SKM-1 (cell line): ENCODE results near the gene GGA2.
"Not testable (repeated sequence)": the region's sequence is repeated elsewhere in the genome, so short reads cannot be mapped to it uniquely, and the experiment has no call there.

Experiments
- DNase-seq: peaks from one replicate; lab custom pipeline; 2025; ENCODE audit not compliant: unreplicated experiment; lab: John Stamatoyannopoulos, UW

GGA2 gene

DNA sequence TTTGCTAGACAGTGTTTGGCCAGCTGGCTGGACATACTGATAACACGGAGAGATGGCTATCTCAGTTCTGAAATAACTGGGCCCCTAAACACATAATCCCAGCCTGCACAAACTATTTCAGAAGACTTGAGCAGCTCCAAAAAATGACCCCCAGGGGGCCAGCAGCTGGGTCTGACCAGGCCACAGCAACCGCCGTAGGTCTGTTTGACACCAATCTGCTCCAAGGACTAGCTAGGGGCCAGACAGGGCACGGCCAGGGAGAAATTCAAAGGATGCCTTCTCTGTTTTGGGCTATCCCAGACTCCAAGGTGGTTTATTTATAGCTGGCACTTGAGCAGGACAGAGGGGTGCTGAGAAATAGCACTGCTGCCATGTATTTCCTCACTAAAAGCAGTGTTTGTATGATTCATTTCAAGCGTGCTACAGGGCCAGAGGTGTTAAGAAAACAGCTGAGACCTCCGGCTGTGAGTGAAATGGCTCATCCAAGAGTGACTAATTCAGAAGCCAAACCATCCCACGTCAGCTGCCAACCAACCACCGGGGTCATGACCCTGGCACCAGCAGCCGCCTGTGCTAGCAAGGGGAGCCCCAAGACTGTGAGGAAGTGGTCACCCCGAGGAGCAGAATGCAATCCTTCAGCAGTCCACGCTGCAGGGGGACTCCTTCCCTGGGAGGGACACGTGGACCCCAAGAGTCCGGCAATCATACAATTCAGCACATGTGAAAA is 5.7 kb downstream of the GGA2 start:
- no peak for DNase-seq

DNA sequence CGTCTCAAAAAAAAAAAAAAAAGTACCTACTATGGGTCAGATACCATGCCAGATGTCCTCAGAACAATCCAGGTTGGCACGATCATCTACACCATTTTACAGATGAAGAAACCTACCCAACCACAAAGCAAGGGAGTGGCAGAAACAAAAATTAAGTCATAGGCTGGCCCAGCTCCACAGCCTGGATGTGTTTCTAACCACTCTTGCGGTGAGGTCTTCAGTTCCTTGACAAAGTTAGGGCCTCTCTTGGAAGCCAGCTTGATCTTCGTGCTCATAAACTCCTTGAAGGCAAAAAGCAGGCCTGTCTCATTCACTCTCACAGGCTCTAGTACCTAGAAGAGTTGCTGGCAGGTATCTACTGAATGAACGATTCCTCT is 6.2 kb downstream of the GGA2 start:
- no peak for DNase-seq

DNA sequence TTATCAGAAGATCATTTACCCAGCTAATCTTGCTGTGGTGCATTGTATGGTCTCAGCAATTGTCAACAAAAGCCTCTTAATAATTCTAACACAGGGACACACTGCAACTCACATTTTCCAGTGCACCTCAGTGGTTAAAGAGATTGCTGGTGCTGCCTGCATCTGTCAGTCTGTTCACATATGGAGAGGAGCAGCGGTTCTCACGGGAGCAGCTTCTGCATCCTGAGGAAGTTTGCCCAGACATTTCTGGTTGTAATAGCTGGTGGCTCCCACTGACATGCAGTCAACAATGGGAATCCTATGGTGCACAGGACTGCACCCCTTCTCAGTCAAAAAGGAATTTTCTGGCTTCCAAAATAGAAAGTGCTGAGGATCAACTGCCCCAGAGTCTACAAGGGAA is 7.8 kb downstream of the GGA2 start:
- no peak for DNase-seq

DNA sequence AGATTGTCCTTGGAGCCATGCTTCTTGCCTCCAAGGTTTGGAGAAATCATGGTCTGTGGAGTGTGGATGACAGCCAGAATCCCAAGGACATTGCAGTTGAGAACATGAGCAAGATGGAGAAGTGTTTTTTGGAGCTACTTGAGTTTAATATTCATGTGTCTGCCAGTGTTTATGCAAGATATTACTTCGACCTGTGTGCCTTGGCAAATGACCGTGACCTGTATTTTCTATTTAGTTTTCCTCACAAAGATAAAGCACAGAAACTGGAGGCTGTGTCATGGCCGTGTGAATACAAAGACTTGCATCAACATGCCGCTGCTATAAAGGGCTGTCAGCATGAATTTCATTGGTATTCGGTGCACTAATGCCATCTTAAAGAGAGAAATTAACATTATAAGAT is 9.0 kb downstream of the GGA2 start:
- DNase-seq = no peak

DNA sequence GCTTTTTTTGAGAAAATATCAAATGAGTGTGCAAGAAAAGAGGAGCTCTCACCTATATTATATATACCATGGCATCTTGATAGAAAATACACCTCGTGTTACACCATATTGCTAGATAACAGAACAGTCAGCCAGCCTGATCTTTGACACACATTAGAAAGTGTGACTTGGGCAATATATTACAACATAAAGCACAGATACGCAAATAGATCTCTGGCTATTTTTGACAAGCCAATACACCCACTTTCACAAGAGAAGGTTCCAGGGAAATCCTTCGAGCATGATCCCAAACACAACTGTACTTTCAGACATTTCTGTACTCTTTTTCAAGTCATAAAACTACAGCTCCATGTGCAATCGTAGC is 9.4 kb downstream of the GGA2 start:
- DNase-seq = no peak

DNA sequence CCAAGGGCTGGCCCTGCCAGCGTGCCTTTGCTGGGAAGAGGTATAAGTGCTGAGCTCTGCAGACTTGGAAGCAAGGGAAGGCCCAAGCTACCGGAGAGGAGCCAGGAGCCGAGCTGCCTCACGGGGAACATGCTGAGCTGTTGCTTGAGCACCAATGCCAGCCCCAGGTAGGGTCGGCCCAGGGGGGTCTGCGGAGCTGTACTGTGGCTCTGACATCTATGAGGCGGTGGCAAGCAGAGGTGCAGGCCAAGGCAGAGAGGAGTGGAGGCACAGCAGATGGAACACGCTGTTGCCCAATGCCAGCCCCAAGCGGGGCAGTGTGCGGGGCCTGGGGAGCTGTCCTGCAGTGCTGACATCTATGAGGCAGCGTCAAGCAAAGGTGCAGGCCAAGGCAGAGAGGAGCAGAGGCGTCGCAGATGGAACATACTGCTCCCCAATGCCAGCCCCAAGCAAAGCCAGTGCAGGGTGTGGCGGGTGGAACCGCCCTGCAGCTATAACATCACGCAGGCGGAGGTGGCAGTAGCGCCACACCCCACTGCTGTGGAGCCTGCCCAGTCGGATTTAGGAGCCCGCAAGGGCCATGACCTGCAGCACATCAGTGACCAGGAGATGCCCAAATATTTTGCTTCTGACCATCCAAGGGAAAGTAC is 10.0 kb downstream of the GGA2 start:
- DNase-seq = no peak

DNA sequence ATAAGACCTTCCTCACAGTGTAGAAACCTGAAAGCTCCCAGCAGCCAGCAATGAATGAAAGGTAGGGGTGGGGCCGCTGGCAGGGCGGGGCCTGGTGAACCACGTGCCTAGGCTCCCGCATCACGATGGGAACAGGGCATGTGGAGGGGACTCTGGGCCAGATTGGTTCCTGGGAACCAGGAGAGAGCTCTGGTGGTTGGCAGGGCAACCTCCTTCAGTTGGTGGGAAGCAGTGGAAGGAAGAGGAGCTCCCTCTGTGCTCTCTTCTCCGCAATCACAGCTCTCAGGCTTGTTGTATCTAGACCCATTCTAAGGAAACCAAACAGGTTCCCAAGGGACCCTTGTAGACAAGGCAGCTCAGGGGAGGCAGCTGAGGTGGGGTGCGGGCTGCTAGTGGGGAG is 10.5 kb downstream of the GGA2 start:
- DNase-seq = no peak

DNA sequence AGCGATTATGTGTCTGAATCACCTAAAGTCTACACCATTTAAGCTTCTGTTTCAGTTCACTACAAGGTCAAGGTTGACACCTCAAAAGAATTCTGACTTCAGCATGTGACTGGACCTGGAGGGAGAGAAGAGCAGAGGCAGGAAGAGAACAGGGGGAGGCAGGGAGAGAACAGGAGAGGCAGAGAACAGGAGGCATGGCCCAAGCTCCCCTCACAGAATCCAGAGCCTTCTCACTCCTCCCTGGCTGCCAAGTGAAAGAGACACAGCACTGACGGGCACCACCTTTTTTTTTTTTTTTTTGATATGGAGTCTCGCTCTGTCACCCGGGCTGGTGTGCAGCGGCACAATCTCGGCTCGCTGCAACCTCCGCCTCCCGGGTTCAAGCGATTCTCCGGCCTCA is 11.4 kb downstream of the GGA2 start:
- DNase-seq = no peak

DNA sequence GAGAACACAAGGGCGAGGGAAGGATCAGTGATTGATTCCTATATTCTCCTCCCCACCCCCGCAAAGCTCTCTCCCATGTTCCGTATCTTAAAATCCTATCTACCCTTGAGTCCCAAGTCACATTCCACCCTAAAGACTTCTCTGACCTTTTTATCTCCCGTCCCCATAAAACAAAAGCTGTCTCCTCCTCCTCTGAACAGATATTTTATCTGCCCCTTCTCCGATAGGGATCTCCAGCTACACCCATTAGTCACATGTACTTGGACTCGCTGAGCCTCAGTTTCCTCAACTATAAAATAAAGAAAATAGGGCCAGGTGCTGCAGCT is 12.8 kb downstream of the GGA2 start:
- no peak for DNase-seq

DNA sequence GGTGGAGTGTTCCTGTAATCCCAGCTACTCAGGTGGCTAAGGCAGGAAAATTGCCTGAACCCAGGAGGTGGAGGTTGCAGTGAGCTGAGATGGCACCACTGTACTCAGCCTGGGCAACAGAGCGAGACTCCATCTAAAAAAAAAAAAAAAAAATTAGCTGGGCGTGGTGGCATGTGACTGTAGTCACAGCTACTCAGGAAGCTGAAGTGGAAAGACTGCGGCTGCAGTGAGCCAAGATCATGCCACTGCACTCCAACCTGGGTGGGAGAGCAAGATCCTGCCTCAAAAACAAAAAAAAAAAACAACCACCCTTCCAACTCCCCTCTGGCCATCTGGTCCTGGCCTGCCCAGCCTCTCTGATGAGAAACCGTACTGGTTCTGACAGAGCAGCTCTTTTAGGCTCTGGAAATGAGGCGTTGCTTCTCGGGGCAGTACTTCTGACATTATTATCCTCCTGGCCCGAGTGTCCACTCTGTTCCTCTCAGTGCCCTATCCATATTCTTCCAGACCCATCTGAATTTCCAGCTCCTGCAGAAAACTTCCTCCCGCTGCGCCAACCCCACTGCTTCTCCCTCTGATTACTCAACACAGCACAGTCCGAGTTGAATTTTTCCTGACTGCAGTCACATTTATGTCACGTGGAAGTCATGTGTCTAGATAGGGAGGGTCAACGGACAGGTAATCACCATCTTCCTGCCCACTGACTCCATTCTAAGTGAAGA is 13.3 kb downstream of the GGA2 start:
- DNase-seq = no peak

DNA sequence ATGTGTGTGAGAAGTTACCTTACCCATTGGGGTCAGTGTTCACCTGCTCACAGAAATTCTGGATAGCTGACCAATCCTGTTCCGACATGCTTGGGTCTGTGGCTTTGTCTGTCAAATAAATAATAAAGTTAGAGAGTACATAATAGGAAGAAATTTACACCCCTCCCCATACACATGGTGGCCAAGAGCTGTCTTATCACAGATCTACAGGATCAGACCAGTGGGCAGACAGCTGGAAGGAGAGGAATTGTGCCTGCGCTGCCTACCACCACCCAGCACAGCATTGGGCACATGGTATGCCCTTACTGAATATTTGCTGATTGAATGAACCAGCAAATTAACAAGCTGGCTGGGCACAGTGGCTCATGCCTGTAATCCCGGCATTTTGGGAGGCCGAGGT is 14.6 kb downstream of the GGA2 start:
- no peak for DNase-seq

DNA sequence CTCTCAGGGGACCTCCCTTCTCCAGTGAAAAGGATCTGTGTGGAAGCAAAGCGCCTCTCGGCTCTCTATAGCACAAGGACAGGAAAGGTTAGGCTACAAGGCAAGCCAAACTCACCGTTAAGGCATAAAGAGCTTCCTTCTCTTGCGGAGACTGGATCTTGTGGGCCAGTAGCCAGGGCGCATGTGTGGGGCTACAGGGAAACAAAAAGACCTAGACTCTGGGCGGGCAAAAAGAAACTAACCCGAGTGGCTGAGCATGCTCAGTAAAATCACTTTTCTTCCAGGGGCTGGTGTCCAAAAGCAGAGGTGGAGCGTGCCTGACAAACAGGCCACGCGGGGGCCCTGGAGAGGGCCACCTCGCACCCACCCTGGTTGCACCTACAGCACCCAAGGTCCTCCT is 16.1 kb downstream of the GGA2 start:
- no peak for DNase-seq

DNA sequence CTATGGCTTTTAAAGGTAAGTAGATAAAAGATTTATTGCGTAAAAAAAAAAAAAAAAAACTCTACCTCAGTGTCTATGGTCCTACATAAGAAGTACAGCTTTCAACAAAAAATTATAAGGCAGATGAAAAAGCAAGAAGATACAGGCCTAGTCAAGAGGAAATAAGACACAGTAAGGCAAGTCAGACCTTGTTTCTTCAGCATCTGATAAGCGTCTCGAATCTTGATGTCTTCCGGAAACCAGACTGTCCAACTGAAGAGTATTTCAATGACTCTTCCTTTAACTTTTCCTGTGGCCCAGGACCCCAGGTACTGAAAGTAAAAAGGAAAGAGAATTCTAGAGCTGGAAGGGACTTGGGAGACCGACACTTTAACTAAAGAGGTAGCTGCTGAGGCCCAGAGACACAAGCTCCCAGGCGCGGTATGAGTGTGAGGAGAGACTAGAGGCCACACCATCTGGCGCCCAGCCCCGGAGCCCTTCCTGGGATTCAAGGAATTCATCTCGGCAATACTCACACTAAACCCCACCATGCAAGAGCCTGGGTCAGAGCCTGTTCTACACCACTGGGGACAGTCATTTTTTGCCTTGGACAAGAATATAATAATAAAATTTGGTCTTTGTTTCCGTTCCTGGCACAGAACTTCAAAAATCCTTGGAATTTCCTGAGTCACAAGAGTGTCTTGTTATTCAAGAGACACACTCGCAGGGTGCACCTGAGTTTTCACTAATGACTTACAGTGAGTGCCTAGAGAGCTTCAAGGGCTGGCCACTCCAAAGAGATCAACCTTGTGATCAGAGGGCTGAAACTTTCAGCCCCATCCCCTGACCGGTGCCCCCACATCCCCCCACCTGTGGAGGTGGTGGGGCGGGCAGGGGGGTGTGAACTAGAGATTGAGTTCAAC is 18.6 kb downstream of the GGA2 start:
- no peak for DNase-seq

DNA sequence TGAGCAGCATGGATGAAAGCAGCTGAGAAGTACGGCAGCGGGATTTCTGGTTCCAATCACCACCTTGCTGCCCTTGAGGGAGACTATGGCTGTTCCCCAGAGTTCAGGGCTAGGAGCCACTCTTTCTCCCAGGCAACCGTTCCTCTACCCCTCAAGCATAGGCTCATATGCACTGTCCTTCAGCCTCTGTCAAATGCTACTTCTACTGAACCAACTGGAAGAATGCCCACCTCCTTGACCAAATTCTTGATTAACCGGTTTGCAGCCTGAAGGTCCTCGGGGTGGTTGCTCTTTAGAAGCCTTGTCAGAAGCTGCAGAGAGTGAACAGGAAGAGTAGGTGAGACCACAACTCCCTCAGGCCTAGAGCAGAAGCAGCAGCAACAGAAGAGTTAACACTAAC is 23.8 kb downstream of the GGA2 start:
- DNase-seq = no peak

DNA sequence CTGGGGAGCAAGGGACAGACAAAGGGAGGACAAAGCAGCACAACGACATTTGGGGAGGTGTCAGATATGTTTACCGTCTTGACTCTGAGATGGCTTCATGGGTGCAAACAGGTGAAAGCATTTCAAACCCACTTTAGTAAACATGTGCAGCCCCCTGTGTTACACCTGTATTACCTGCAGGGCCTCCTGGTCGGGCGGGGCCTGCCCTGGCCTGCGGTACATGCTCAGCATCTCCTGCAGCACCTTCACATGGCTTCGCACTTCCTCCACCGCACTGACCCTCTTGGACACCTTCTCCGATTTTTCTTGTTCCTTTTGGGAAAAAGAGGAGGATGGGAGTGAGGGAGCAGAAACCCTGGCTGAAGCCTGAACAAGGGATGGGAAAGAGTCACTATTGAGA is 24.5 kb downstream of the GGA2 start:
- no peak for DNase-seq

DNA sequence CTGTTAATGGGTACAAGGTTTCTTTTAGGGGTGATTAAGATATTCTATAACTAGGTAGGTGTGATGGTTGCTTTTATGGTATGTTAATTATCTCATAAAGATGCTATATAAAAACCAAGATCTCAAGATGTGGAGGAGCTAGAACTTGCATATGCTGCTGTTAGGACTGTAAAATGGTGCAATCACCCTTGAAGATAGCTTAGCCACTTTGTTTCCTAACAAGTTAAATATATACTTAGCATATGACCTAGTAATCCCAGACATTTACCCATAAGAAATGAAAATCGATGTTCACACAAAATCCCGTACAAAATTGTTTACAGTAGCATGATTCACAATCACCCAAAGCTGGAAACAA is 25.1 kb downstream of the GGA2 start:
- no peak for DNase-seq

DNA sequence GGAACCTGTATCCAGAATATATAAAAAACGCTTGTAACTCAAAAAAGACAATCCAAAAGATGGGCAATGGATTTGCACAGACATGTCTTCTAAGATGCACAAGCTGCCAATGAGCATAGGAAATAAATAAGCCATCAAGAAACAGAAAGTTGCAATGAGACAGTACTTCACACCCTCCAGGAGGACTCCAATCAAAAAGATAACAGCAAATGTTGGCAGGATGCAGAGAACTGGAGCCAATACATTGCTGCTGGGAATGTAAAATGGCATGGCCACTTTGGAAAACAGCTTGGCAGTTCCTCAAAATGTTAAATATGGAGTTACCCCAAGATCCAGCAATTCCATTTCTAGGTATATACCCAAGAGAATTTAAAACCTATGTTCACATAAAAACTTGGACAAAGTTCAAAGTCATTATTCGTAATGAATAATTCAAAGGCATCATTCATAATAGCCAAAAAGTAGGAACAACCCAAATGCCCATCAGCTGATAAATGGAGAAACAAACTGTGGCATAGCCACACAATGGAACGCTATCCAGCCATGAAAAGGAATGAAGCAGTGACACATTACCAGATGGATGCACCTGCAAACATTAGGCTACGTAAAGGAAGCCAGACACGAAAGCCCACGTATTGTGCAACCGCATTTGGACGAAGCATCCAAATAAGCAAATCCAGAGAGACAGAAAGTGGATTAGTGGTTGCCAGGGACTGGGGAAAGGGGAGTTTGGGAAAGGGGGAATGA is 25.6 kb downstream of the GGA2 start:
- no peak for DNase-seq

DNA sequence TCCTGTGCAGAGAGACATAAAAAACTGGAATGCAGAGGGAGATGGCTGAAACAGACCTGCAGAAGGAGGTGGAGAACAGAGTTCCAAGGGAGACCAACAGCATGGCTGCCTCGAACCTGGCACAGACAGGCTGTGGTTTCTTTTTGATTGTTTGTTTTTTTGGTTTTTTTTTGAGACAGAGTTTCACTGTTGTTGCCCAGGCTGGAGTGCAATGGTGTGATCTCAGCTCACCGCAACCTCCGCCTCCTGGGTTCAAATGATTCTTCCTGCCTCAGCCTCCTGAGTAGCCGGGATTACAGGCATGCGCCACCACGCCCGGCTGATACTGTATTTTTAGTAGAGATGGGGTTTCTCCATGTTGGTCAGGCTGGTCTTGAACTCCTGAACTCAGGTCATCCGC is 26.8 kb downstream of the GGA2 start:
- not testable (repeated sequence) for DNase-seq

DNA sequence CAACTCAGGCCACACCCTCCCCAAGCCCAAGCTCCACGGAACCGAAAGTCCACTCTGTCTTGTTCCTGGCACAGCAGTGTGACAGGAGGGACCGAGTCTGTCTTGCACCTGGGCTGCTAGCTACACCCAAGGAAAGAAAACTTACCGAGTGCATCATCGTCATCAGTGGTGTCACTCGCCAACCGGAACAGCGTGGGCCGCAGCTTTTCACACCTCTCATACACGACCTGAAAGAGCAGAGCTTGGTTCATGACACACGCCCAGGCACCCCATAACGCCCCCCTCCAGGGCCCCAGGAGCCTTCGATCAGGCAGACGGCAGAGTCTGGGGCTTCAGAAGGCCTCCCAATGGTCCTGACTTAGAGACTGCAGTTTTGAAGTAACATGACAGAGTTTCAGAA is 27.5 kb downstream of the GGA2 start:
- no peak for DNase-seq

DNA sequence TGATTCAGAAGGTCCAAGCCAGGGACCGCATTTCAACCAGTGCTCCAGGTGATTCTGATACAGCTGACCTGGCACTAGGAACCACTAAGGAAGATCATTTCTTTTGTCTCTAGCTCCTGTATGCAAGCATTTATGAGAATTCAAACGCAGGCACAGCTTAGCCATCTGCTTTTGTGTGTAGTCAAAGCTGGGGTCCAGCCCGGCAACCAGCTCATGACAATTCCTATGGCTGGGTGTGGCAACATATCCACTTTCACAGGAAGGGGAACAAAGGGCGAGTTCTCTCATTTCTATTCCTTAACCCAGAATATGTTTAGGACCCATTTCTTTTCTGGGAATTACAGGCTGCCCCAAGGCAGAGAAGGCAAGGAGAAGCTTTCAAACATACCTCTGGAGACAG is 30.0 kb downstream of the GGA2 start:
- DNase-seq = no peak

DNA sequence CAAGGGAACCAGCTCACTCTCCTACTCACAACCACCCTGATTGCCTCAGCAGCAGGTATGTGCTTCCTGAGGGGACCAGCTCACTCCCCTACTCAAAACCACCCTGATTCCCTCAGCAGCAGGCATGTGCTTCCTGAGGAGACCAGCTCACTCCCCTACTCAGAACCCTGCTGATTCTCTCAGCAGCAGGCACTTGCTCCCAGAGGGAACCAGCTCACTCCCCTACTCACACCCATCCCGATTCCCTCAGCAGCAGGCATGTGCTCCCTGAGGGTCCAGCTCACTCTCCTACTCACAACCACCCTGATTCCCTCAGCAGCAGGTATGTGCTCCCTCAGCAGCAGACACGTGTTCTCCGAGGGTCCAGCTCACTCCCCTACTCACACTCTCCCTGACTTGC is 31.2 kb downstream of the GGA2 start:
- DNase-seq = no peak
